SIG-M5 (cell line): ENCODE results near the gene PREB.

Experiments used
- DNase-seq: peaks from one replicate; lab custom pipeline; 2025; lab: John Stamatoyannopoulos, UW

Gene PREB

DNA sequence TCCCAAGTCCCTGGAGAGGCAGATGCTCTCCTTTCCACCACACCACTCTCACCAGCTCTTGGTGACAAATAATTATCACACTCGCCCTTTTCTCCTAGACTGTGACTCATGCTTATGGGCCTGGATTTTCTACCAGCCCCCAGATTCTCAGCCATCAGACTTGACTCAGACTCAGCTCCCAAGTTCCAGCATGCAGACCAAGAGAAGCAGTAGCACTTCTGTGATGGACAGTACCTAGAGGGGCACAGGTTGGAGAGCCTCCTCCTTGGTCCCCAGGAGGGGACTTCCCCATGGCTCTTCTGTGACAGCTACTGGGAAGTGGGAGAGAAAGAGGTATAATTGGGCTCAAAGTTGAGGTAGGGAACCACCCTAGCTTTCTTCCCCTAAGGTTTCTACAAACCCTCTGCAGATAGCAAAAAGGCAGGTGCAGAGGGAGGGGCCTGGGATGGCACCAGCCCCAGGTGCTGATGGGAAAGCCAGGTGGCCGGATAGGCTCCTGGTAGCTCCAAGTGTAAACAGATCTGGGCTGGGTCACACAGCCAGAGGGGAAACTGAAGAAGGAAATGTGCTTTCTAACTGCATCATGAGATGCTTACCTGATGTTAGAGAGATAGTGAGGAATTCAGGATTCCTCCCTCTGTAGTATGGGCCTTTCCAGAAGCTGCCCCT, 18.5 kb upstream of the PREB start:
- DNase-seq = no peak

DNA sequence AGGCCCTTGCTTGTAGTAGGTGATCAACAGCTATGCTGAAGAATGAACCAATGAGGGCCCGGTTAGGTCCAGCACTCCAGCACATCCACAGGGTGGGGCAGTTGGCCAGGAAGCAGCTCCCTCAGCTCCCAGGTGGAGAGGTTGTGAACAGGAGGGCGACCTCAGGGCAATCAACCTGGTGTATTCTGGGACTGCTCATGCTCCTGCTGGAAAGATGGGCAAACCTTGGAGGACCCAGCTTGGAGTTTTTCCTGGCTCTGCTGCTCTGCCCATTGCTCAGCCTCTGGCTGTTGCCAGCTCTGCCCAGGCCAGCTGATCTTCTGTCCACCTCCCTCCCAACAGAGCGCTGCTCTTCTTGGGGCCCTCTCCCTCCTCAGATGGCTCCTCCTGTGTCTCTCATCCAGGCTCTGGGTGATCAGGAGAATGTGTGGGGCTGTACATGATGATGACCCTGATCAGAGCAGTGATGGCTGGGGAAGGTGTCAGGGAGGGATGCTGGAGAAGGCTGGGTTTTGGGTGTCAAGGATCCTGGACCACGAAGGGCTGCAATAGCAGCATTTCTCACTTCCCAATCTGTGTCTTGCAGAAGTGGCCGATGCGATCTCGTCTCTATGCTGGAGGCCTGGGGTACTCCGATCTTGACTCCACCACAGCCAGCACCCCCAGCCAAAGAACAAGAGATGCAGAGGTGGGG, 17.8 kb upstream of the PREB start:
- no peak for DNase-seq

DNA sequence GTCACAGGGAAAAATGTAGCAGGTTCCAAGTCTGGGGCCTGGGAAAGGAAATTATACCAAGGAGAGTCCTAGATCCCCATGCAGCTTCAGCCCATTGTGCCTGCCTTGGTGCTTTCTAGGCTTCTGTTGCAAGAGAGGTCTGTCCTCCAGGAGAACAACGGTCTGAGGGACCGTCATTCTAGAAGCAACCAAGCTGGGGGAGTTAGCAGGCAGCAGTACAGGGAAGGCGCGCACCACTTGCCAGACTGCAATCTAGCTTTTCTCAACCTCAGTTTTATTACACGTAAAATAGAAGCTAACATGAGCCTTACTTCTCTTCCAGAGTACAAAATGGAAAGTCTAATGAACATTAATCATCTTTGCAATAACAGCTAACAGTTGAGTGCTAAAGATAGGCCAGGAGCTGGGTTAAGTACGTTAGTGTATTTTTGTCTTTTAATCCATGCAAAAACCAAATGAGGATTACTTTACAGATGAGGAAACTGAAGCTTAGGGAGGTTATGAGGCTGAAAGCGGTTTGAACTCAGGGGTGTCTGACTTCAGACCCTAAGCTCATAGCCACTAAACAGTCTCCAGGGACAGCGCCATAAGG, 16.3 kb upstream of the PREB start:
- no peak for DNase-seq

DNA sequence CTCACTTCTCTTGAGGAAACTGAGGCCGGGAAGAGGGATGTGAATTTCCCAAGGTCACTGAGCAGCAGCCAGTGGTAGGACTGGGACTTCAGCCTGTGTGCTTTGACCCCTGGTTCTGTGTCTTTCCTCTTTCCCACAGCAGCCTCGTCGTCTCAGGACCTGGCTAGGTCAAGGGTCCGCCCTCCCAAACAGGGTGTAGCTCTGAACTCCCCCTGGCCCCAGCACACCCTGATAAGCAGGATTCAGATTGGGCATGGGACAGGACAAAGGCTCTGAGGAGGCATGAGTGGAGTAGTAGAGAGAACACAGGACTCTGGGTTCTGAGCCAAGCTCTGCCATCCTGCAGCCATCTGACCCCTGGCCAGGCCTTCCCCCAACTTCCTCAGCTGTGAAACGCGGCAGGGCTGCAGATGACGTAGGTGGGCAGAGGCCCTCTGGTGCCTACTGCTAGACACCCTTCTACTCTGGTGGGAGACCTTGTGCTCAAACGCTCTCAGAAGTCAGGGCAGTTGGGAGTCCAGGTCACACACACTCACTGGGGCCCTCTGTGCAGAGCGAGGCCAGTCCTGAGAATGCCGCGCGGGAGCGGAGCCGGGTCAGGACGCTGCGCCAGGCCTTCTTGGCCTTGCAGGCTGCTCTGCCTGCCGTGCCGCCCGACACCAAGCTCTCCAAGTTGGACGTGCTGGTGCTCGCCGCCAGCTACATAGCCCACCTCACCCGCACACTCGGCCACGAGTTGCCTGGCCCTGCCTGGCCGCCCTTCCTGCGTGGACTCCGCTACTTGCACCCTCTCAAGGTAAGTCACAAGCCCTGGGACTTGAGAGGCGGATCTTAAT, 15.4 kb upstream of the PREB start:
- DNase-seq = no peak

DNA sequence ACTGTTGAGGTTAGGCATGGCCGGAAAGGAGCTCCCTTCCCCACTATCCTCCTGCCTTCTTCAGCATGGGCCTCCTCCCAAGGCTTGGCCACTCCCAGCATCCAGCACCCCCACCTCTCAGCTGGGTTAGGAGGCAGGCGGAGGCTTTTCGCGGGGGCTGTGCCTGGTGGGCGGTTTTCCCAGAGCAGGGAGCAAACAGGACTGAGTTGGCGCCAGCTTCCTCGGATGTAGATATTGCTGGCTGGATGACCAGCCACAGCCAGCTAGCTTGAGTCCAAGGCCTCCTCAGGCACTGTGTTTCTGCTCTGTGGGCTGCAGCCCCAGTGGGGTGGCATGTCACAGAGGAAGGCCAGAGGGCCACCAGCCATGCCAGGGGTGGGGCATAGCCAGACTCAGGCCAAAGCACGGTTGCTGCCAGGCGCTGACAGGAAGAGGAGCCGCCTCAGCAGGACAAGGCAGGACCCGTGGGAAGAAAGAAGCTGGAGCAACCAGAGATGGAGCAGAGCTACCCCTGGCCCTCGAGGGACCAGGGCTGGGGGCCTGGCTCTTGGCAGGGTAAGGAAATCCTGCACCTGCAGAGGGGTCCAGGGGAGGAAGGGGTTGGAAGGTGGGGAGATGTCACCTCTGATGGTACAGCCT, 14.5 kb upstream of the PREB start, which contains the start of gene TCF23:
Gene TCF23, plus strand, starts transcription at position 204 of the 639 bp plus-strand sequence. Its CDS starts 130 bp downstream, at position 334.
- no peak for DNase-seq

DNA sequence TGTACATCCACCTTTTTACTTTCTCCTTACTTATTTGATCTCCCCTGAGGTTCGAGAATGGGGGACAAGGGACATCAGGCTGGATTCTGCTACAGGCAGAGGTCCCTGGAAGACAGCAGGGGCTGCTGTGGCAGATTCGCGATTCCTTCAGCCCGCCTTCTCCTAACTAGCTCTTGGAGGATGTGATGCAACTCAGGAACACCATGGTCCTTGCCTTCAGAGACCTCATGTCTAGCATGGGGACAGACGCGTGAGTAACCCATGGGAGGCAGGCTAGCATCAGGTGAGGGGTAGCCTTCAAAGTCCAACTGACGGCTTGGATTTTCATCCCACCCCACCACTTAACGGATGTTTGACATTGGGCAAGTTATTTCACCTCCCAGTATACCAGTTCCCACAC, 13.5 kb upstream of the PREB start:
- DNase-seq = no peak

DNA sequence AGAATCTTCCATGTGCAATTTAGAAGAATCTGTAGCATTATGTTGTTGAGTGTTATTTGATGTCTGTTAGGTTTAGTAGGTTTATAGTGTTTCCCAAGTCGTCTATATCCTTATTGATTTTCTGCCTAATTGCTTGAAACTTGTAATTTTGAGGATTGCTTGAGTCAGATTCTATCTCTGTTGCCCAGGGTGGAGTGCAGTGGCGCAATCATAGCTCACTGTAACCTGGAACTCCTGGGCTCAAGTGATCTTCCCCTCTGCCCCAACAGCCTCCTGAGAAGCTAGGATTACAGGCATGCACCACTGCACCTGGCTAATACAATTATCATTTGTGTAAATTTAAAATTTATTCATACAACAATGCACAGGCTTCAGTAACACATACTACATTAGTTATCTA, 11.2 kb upstream of the PREB start:
- DNase-seq = no peak

DNA sequence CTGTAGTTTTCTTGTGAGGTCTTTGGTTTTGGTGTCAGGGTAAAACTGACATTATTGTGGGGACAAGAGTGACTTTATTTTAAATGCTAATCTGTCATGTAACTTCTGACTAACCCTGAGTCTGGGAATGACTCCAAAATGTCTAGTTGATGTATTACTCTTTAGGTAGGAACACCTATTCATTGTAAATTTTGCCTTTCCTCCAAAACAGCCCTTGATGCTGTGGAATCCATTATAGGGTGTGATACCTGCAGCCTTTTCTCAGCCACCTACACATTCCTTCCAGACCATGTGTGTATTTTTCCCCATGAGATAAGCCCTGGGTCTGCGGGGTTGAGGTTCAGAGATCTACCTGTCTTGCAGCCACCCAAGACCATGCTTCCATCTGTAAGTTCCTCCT, 8.8 kb upstream of the PREB start:
- DNase-seq = no peak

DNA sequence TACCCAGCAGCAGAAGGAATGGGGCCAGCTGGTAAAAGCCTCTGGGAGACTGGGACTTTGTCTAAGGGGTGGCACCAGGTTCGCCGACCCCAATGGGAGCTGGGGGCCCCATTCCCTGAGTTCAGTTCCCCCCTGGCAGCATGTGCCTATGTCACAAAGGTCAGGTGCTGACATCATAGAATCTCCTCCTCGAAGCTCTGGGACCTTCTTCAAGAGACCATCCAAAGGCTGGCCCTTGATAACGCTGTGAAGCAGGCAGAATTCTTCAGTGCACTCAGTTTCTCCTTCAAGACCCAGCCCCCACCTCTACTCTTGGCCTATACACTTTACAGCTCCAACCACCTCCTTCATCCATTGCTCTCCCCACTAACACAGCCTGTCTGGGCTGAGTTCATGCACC, 4.9 kb upstream of the PREB start, which contains the start of gene PRR30:
Gene PRR30, minus strand, starts transcription at position 101 of the 400 bp plus-strand sequence. CDS start 1,081 bp downstream, outside the sequence.
- no peak for DNase-seq

DNA sequence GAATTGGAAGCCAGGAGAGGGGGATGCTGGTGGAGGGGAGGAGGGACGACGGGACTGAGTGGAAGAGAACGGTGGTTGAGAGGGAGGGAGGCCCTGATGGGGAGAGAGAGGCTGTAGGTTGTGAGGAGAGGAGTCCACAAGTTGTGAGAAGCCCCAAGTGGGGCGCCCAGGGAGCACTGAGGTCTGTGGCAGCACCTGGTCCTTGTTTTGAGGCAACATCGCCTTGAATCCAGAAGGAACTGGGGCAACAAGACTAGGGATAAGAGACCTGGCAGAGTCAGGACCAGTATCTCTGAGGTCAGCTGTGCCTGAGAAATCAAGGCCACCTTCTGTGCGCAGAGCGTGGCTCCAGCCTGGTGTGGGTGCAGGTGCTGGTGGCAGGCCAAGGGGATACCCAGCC, 3.7 kb upstream of the PREB start:
- DNase-seq = no peak

DNA sequence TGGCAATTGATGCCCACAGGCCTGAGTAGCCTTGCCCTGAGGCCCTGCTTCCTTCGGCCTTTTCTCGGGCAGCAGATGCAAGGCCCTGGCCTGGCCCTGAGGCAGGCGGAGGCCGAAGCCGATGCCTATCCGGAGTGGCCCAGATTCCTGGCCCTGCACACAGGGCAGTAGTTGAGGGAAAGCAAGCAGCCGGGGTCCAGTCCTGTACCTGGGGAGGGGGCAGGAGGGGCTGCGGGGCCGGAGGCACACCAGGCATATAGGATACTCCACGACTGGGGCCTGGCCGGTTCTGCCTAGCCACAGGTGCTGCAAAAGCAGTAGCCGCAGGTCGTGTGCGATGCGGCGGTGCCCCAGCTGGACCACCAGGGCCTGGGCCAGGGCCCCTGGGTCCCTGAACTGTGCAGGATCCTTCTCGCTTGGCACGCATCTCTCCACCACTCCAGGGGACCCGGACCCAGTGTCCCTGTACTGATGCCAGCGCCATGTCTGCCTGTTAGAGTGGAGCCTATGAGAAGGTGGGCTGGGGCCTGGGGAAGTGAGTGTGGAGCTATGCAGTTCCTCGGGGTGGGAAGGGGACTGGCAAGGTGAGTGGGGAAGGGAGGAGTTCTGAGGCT, 3.0 kb upstream of the PREB start:
- no peak for DNase-seq

DNA sequence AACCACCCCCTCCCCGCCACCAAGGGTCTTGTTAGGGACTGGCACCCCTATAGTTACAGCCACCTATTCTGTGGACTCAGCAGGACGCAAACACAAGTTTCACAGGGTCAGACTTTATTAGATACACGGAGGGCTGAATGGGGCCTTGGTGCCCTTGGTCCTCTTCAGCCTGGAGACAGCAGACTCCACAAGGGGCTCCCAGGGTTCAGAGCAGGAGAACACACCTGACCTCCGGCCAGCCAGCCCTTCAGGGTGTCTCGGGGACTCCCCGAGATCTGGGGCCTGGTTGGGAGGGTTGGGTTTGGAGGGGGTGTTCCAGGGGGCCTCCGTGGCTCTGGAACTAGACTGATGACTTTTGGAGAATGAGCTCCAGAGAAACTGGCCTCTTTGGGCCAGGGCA, 2.3 kb upstream of the PREB start:
- DNase-seq = no peak

DNA sequence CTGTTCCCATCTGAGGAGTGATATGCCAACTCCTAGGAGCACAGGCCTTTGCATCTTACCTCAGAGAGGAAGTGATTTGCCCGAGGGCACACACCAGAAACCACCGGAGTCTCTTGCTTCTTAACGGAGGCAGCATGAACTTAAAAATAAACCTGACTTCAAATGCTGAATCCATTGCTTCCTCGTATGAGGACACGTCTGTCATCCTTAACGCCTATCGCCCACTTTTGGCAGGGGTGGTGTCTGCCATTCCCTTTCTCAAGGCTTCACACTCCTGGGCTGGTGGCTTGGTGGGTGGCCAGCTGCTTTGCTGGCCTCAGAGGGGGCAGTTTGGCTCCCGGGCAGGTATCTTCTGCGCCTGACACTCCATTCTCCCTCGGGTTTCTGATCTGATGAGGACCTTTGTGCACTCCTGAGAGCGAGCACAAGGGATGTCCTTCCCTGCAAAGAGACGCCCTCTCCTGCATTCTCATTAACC, 1.1 kb upstream of the PREB start:
- DNase-seq = no peak

DNA sequence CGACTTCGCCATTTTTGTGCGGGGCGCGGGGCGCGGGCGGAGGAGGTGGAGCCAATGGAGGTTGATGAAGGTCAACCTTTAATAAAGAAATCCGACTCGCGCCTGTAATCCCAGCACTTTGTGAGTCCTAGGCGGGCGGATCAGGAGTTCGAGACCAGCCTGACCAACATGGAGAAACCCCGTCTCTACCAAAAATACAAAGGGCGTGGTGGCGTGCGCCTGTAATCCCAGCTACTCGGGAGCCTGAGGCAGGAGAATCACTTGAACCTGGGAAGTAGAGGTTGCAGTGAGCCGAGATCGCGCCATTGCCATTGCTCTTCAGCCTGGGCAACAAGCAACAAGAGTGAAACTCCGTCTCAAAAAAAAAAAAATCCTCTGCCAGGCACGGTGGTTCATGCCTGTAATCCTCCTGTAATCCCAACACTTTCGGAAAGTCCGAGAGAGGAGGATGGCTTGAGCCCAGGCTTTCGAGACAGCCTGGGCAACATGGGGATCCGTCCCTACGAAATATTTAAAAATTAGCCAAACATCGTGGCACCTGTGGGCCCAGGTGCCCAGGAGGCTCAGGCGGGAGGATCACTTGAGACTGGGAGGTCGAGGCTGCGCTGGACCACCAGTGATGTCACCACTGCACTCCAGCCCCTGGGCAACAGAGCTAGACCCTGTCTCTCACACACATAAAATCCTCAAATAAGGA, 493 bp upstream of the PREB start:
- no peak for DNase-seq

DNA sequence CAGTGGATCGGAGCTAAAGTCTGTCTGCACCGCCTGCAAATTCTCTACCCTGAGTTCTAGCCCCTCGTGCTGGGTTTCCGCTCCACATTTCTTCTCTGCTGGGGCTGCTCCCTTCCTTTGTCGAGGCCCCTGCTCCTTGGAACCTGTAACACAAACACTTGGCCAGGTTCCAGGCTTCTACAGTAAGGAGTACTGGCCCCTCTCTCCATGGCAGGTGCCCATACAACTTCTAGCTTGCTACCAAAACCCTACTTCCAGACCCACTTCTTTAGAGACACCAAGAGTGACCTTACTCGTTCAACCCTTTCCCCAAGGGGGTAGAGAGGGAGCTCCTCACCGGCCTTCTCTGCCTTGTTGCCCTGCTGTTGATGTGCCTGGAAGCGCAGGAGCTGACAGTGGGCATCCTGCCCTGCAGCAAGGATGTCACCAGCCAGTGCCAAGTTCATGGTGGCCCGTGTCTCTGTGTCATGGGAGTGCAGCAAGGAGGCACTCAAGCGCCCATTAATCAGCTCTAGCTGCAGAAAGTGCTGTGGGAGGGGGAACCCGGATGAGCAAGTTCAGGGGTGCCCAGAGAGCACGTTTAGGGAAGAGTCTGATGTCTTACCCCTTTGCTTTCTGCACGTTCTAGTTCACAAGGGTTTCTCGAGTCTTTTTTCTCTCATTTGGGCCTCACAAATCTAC, 1.1 kb downstream of the PREB start:
- DNase-seq = no peak

DNA sequence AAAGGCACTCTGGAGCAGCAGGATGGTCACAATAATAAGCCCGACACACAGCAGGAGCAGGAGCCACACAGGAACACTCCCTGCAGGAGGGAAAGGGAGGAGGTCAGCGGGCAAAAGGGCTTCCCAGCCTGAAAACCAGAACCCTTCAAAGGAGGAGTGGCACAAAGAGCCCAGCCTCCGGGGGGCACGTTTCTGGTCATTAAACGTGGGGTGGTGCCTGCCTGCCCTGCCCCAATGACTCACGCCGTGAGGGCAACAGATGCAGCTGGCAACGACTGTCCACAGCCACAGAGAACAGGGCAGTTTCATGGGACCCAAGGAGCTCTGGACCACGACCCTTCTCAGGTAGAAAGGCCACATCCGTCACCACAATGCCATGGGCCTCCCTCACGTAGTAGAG, 3.0 kb downstream of the PREB start:
- no peak for DNase-seq

DNA sequence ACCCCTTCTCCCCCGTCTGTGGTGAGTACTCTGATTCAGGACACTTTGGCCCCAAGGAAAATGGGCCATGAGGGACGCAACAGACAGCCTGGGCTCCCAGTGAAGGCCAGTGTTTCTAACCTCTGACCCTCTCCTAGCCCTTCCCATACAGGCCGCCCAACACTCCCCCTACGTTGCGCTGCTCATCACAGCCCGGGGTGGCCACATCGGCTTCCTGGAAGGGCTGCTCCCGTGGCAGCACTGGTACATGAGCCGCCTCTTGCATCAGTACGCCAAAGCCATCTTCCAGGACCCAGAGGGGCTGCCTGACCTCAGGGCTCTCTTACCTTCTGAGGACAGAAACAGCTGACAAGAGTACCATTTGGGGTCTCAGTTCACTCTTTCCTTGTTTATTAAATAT, 4.0 kb downstream of the PREB start:
- DNase-seq = no peak

DNA sequence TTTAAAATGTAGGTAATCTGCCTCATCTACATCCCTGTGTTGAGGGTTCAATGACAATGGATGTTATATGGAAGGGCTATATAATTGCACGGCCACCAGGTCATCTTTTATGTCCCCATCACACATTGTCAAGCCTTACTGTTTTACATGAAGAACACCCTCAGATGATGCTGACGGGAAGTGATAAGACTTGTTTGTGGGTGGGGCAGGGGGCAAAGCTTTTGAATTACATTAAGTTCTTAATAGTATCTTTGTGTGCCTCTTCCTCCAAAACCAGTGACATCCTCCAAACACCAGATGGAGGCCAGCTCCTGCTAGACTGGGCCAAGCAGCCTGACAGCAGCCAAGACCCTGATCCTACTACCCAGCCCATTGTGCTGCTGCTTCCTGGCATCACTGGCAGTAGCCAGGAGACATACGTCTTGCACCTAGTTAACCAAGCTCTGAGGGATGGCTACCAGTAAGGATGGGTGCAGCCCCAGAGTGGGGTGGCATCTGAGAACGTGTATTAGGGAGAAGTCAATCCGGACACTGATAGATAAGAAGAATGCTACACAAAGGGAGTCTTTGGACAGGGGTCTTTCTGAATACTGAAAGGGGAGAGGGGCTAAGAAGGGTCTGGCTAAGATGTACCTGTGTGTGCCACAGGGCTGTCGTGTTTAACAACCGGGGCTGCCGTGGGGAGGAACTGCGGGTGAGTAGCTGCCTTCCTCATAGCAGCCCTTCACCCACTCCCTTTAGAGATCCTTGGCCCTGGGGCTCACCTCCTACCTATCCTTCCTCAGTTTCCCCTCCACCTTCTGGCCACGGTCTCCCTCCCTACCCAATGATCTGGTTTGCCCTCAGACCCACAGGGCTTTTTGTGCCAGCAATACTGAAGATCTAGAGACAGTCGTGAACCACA, 5.5 kb downstream of the PREB start:
- DNase-seq = no peak
